Activated CD4-positive, alpha-beta memory T cell treated with anti-CD3 and anti-CD28 coated beads for 36 hours (primary cell): ENCODE measurements around the gene SERPINB6. TPM values are rescaled to one million over a fixed set of nuclear protein-coding genes. Genes with fewer than 3 reads are reported as not detected.

Source experiments
- CTCF ChIA-PET: fragments of 350-600 bp; sonication (Branson Sonifier 250); formaldehyde crosslinking; loops from one replicate; lab custom pipeline; 2021; ENCODE audit warnings: antibody characterized with exemption, inconsistent platforms; lab: Charles Lee
- POLR2A ChIA-PET: fragments of 350-600 bp; sonication (Branson Sonifier 250); formaldehyde crosslinking; loops from one replicate; lab custom pipeline; 2021; ENCODE audit warnings: antibody characterized with exemption; lab: Charles Lee
- DNase-seq: peaks from one replicate; pipeline ENCODE4 v3.0.0-alpha.2; 2020
- H3K27ac Mint-ChIP-seq: one replicate; pipeline ENCODE4 v1.8.0; 2021; ENCODE audit warnings: mixed read lengths
- H3K27me3 Mint-ChIP-seq: one replicate; pipeline ENCODE4 v1.8.0; 2021; ENCODE audit warnings: mixed read lengths
- H3K36me3 Mint-ChIP-seq: one replicate; pipeline ENCODE4 v1.8.0; 2021; ENCODE audit warnings: mixed read lengths
- H3K4me1 Mint-ChIP-seq: one replicate; pipeline ENCODE4 v1.8.0; 2021; ENCODE audit warnings: low read depth, mixed read lengths
- H3K4me3 Mint-ChIP-seq: one replicate; pipeline ENCODE4 v1.8.0; 2021; ENCODE audit warnings: mild to moderate bottlenecking, mixed read lengths
- H3K9me3 Mint-ChIP-seq: one replicate; pipeline ENCODE4 v1.8.0; 2021; ENCODE audit warnings: mixed read lengths
- intact Hi-C: fragments of 100-400 bp; cut with micrococcal nuclease; formaldehyde crosslinking; loops from one replicate; pipeline ENCODE4 v1.15.1; 2023
- total RNA-seq, 2 experiments: library from RNA; stranded (reverse); gene quantifications; one replicate each; pipeline ENCODE4 v1.2.3, GENCODE V29; 2021

The SERPINB6 gene
- total RNA-seq, 2 experiments from 2014 or later, result 59.0 to 64.7 TPM

GRCh38 chr6:2953098-2953497, 18.3 kb downstream of the SERPINB6 start:
- intact Hi-C loops, result no loop called here
- Mint-ChIP-seq H3K4me3 (no peak overlapping the region), H3K27me3 (no peaks in the 10 kb centered on the region), H3K27ac (no peak overlapping the region), H3K36me3 (peaks cover 13% of the 10 kb centered on the region), H3K9me3 (no peaks in the 10 kb centered on the region), H3K4me1 (no peaks in the 10 kb centered on the region)
- ChIA-PET POLR2A (no interaction called here), CTCF (interaction anchor here (0.7 to 3.6 kb wide), 21 partner anchors 9 to 215 kb away, joined by 3 to 20 read pairs (median 7); partner anchors contain the start of genes SERPINB1 and SERPINB6)
- DNase-seq, result no peak

GRCh38 chr6:2952557-2953095, 18.7 kb downstream of the SERPINB6 start:
- Mint-ChIP-seq H3K36me3 (peaks cover 17% of the 10 kb centered on the region), H3K27me3 (no peaks in the 10 kb centered on the region), H3K27ac (no peak overlapping the region), H3K4me1 (no peaks in the 10 kb centered on the region), H3K4me3 (no peak overlapping the region), H3K9me3 (no peaks in the 10 kb centered on the region)
- peak; percentile 65 for DNase-seq
- CTCF ChIA-PET, result interaction anchor here (0.7 to 3.6 kb wide), 29 partner anchors 9 to 215 kb away, joined by 3 to 20 read pairs (median 5); partner anchors contain the start of genes SERPINB1 and SERPINB6
- POLR2A ChIA-PET, result interaction anchor here (1.1 kb wide), 1 partner anchor 37 kb away, joined by 3 read pairs; no protein-coding TSS in a partner anchor
- intact Hi-C loops, result loop anchor here (1.0 kb wide), 1 partner anchor 37 kb away; no protein-coding TSS in a partner anchor

GRCh38 chr6:2951728-2952127, 19.6 kb downstream of the SERPINB6 start:
- ChIA-PET CTCF (interaction anchor here (0.8 to 3.6 kb wide), 24 partner anchors 8 to 214 kb away, joined by 3 to 20 read pairs (median 7); partner anchors contain the start of genes SERPINB1 and SERPINB6), POLR2A (interaction anchor here (1.1 kb wide), 1 partner anchor 38 kb away, joined by 3 read pairs; no protein-coding TSS in a partner anchor)
- intact Hi-C loops, result loop anchor here (1.0 kb wide), 1 partner anchor 38 kb away; no protein-coding TSS in a partner anchor
- no peak for DNase-seq
- Mint-ChIP-seq H3K4me1 (no peaks in the 10 kb centered on the region), H3K4me3 (no peak overlapping the region), H3K27me3 (no peaks in the 10 kb centered on the region), H3K27ac (no peak overlapping the region), H3K9me3 (no peaks in the 10 kb centered on the region), H3K36me3 (peaks cover 20% of the 10 kb centered on the region)

GRCh38 chr6:2950713-2951112, 20.7 kb downstream of the SERPINB6 start:
- H3K4me3 Mint-ChIP-seq, result no peak overlapping the region
- POLR2A ChIA-PET, result no interaction called here
- no peak overlapping the region for H3K27ac Mint-ChIP-seq
- H3K9me3 Mint-ChIP-seq, result no peaks in the 10 kb centered on the region
- DNase-seq, result no peak
- intact Hi-C loops, result no loop called here
- H3K4me1 Mint-ChIP-seq, result no peaks in the 10 kb centered on the region
- H3K36me3 Mint-ChIP-seq, result peaks cover 17% of the 10 kb centered on the region
- CTCF ChIA-PET, result interaction anchor here (1.0 to 3.6 kb wide), 4 partner anchors 10 to 39 kb away, joined by 4 to 20 read pairs (median 10); partner anchors contain the start of gene SERPINB6
- H3K27me3 Mint-ChIP-seq, result no peaks in the 10 kb centered on the region

GRCh38 chr6:2949536-2950083, 21.8 kb downstream of the SERPINB6 start:
- H3K27ac Mint-ChIP-seq, result no peak overlapping the region
- no peak overlapping the region for H3K4me3 Mint-ChIP-seq
- DNase-seq, result no peak
- H3K36me3 Mint-ChIP-seq, result peaks cover 17% of the 10 kb centered on the region
- H3K4me1 Mint-ChIP-seq, result no peaks in the 10 kb centered on the region
- no peaks in the 10 kb centered on the region for H3K9me3 Mint-ChIP-seq
- ChIA-PET CTCF (interaction anchor here (1.0 to 3.6 kb wide), 3 partner anchors 9 to 40 kb away, joined by 4 to 15 read pairs (median 4); no protein-coding TSS in a partner anchor), POLR2A (interaction anchor here (0.9 to 1.4 kb wide), 2 partner anchors 9 to 40 kb away, joined by 3 to 4 read pairs; no protein-coding TSS in a partner anchor)
- intact Hi-C loops, result no loop called here
- H3K27me3 Mint-ChIP-seq, result no peaks in the 10 kb centered on the region

GRCh38 chr6:2949121-2949520, 22.2 kb downstream of the SERPINB6 start:
- Mint-ChIP-seq H3K36me3 (peaks cover 17% of the 10 kb centered on the region), H3K9me3 (no peaks in the 10 kb centered on the region), H3K4me3 (no peak overlapping the region), H3K27me3 (no peaks in the 10 kb centered on the region), H3K4me1 (peaks cover 3% of the 10 kb centered on the region), H3K27ac (no peak overlapping the region)
- POLR2A ChIA-PET, result interaction anchor here (1.4 kb wide), 1 partner anchor 41 kb away, joined by 4 read pairs; no protein-coding TSS in a partner anchor
- intact Hi-C loops, result no loop called here
- CTCF ChIA-PET, result interaction anchor here (1.0 kb wide), 1 partner anchor 10 kb away, joined by 4 read pairs; no protein-coding TSS in a partner anchor
- DNase-seq, result no peak

GRCh38 chr6:2948228-2949025, 22.9 kb downstream of the SERPINB6 start:
- peaks cover 6% of the 10 kb centered on the region for H3K4me1 Mint-ChIP-seq
- CTCF ChIA-PET, result no interaction called here
- no peaks in the 10 kb centered on the region for H3K9me3 Mint-ChIP-seq
- no peak overlapping the region for H3K4me3 Mint-ChIP-seq
- H3K27ac Mint-ChIP-seq, result no peak overlapping the region
- peaks cover 17% of the 10 kb centered on the region for H3K36me3 Mint-ChIP-seq
- H3K27me3 Mint-ChIP-seq, result no peaks in the 10 kb centered on the region
- intact Hi-C loops, result no loop called here
- no peak for DNase-seq
- POLR2A ChIA-PET, result interaction anchor here (1.4 kb wide), 1 partner anchor 41 kb away, joined by 4 read pairs; no protein-coding TSS in a partner anchor

GRCh38 chr6:2947445-2947844, 23.9 kb downstream of the SERPINB6 start:
- ChIA-PET CTCF (no interaction called here), POLR2A (no interaction called here)
- intact Hi-C loops, result no loop called here
- H3K4me3 Mint-ChIP-seq, result no peak overlapping the region
- peaks cover 9% of the 10 kb centered on the region for H3K36me3 Mint-ChIP-seq
- peaks cover 1% of the 10 kb centered on the region for H3K27me3 Mint-ChIP-seq
- no peak overlapping the region for H3K27ac Mint-ChIP-seq
- H3K4me1 Mint-ChIP-seq, result peaks cover 16% of the 10 kb centered on the region
- DNase-seq, result no peak
- peaks cover 2% of the 10 kb centered on the region for H3K9me3 Mint-ChIP-seq

GRCh38 chr6:2945153-2945452, 26.3 kb downstream of the SERPINB6 start:
- Mint-ChIP-seq H3K27me3 (peaks cover 1% of the 10 kb centered on the region), H3K4me3 (no peak overlapping the region), H3K27ac (no peak overlapping the region), H3K9me3 (peaks cover 4% of the 10 kb centered on the region), H3K4me1 (peaks cover 31% of the 10 kb centered on the region), H3K36me3 (peaks cover 11% of the 10 kb centered on the region)
- intact Hi-C loops, result no loop called here
- ChIA-PET POLR2A (no interaction called here), CTCF (interaction anchor here (1.1 kb wide), 1 partner anchor 13 kb away, joined by 3 read pairs; no protein-coding TSS in a partner anchor)
- DNase-seq, result no peak

GRCh38 chr6:2944405-2945152, 26.8 kb downstream of the SERPINB6 start:
- ChIA-PET CTCF (interaction anchor here (0.6 to 2.6 kb wide), 6 partner anchors 8 to 98 kb away, joined by 3 to 12 read pairs (median 3); no protein-coding TSS in a partner anchor), POLR2A (no interaction called here)
- intact Hi-C loops, result no loop called here
- Mint-ChIP-seq H3K27ac (no peak overlapping the region), H3K9me3 (peaks cover 7% of the 10 kb centered on the region), H3K36me3 (peaks cover 13% of the 10 kb centered on the region), H3K4me3 (no peak overlapping the region), H3K4me1 (peaks cover 35% of the 10 kb centered on the region), H3K27me3 (peaks cover 1% of the 10 kb centered on the region)
- DNase-seq, result no peak

GRCh38 chr6:2943564-2943955, 27.8 kb downstream of the SERPINB6 start:
- Mint-ChIP-seq H3K27me3 (peaks cover 1% of the 10 kb centered on the region), H3K36me3 (peaks cover 17% of the 10 kb centered on the region), H3K4me3 (no peak overlapping the region), H3K27ac (peak overlapping the region; percentile 51), H3K9me3 (peaks cover 10% of the 10 kb centered on the region), H3K4me1 (peaks cover 41% of the 10 kb centered on the region)
- DNase-seq, result no peak
- intact Hi-C loops, result no loop called here
- CTCF ChIA-PET, result interaction anchor here (0.6 to 2.6 kb wide), 5 partner anchors 9 to 97 kb away, joined by 3 to 12 read pairs (median 4); no protein-coding TSS in a partner anchor
- POLR2A ChIA-PET, result no interaction called here
